Testis (tissue), 3 donors: ENCODE data around the gene GATA6. TPM values are rescaled to one million over a fixed set of nuclear protein-coding genes. Genes with fewer than 3 reads are reported as not detected.

ENCODE experiments used
- DNase-seq: peaks from one replicate; pipeline ENCODE4 v3.0.0-alpha.2; 2019
- H3K27ac ChIP-seq, 2 donors: fragments of 200-600 bp; sonication (generic); one replicate each; pipeline ENCODE4 v1.5.1; 2019
- H3K27me3 ChIP-seq: fragments of 200-600 bp; sonication (generic); one replicate; pipeline ENCODE4 v1.5.1; 2019
- H3K36me3 ChIP-seq: fragments of 200-600 bp; sonication (generic); one replicate; pipeline ENCODE4 v1.5.1; 2017; ENCODE audit warnings: low read depth; ENCODE audit errors: missing control alignments
- H3K4me1 ChIP-seq: fragments of 200-600 bp; sonication (generic); one replicate; pipeline ENCODE4 v1.5.1; 2019
- H3K4me3 ChIP-seq, 2 donors: fragments of 200-600 bp; sonication (generic); one replicate each; pipeline ENCODE4 v1.5.1; 2017 to 2019
- H3K9me3 ChIP-seq: fragments of 200-600 bp; sonication (generic); one replicate; pipeline ENCODE4 v1.5.1; 2017
- CTCF ChIP-seq, 3 experiments: fragments of 450-650 bp in 2 of 3; fragments of 200-600 bp in 1 of 3; sonication (generic) in 1 of 3; IDR thresholded peaks; one replicate each; pipeline ENCODE4 v1.5.1; 2016 to 2019; ENCODE audit warnings: antibody characterized with exemption in 3 of 3, mild to moderate bottlenecking in 2 of 3, moderate library complexity in 1 of 3
- POLR2A ChIP-seq: fragments of 450-650 bp; IDR thresholded peaks from one replicate; pipeline ENCODE4 v1.6.1; 2017; ENCODE audit warnings: antibody characterized with exemption, mild to moderate bottlenecking, moderate library complexity
- WGBS, 2 donors: methylation state at CpG; one replicate each; pipeline ENCODE4 v1.1.5; 2018; 5-methylcytosine and 5-hydroxymethylcytosine counted together
- intact Hi-C: fragments of 100-400 bp; cut with DNase I; formaldehyde crosslinking; loops from one replicate; pipeline ENCODE4 v1.15.1; 2023; ENCODE audit warnings: low total_unique reads
- polyA plus RNA-seq: library from polyadenylated mRNA; stranded (reverse); fragments of 350-450 nt; fragmentation: Illumina TruSeq; extraction: RNeasy Lipid Tissue Mini Kit (QIAGEN cat#74804); gene quantifications from one replicate; pipeline ENCODE4 v1.2.3, GENCODE V29; 2014; ENCODE audit warnings: low read depth, low replicate concordance; ENCODE audit not compliant: insufficient read depth
- small RNA-seq, 2 donors: library from RNA; depleted of rRNA; stranded (forward); fragments of <200 nt; gene quantifications; one replicate each; pipeline ENCODE3, GENCODE V24; 2016
- total RNA-seq, 2 donors: library from RNA; depleted of rRNA; stranded (reverse); fragments of >200 nt; gene quantifications; one replicate each; pipeline ENCODE4 v1.2.3, GENCODE V29; 2016

Gene GATA6
- total and polyA plus RNA-seq, 3 donors from 2014 or later = 13.8 to 54.6 (median 50.5) TPM

- H3K4me3 ChIP-seq = no peak overlapping the region
- TF ChIP-seq CTCF (IDR thresholded peaks at IDR 0.05) (no peak), POLR2A (no peak)
- WGBS, 2 donors = 92 to 93% methylated on average over 3 of the region's 3 CpGs
- intact Hi-C loops = no loop called here
- H3K4me1 ChIP-seq = no peaks in the 10 kb centered on the region
- no peak for DNase-seq
- no peak overlapping the region for H3K27ac ChIP-seq
- H3K27me3 ChIP-seq = no peaks in the 10 kb centered on the region
- H3K9me3 ChIP-seq = no peaks in the 10 kb centered on the region
- H3K36me3 ChIP-seq = no peaks in the 10 kb centered on the region
Observed at GRCh38 chr18:22243513-22243912, 74.1 kb downstream of the GATA6 start.

DNA sequence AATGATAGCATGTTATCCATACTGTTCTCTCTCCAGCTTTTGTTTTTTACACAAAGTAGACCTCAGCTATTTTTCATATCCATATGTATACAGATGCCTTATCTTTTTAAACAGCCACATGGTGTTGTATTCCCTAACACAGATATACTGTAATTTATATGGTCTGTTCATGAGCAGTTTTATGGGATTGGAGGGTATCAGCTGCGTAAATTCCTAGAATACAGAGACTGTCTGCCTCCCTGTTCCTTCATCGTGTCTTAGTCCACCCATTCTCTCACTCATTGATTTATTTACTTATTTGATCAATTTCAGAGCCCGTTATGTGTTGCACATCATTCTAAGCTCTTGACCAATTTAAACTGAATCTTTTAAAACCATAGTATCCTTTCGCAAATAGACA, 80.6 kb downstream of the GATA6 start:
- no peaks in the 10 kb centered on the region for H3K4me1 ChIP-seq
- H3K27me3 ChIP-seq = no peaks in the 10 kb centered on the region
- WGBS, 2 donors = 79 to 86% methylated on average over 4 of the region's 4 CpGs
- H3K27ac ChIP-seq = no peak overlapping the region
- intact Hi-C loops = no loop called here
- TF ChIP-seq CTCF (IDR thresholded peaks at IDR 0.05) = no peak
- TF ChIP-seq POLR2A = no peak
- no peaks in the 10 kb centered on the region for H3K9me3 ChIP-seq
- H3K36me3 ChIP-seq = no peaks in the 10 kb centered on the region
- H3K4me3 ChIP-seq = no peak overlapping the region
- DNase-seq = no peak

DNA sequence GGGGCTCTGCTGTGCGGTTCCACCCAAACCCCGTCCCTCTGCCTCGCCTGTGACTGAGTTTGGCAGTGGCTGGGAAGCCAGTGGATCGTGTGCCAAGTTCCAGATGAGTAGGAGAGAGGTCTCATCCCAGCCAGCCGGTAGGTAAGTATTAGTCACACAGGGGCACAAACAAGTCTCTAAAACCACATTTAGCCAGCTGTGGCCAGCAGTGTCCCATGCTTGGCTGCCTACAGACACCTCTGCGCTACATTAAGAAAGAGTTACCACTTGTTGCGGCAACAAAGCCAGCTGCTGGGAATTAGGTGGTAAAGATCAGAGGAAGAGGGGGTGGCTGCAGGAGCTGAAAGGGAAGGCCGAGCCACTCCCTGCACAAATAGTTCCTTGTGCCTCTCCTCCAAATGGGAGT, 81.2 kb downstream of the GATA6 start:
- Histone ChIP-seq H3K27ac (no peak overlapping the region), H3K27me3 (no peaks in the 10 kb centered on the region), H3K36me3 (no peaks in the 10 kb centered on the region), H3K9me3 (no peaks in the 10 kb centered on the region), H3K4me1 (no peaks in the 10 kb centered on the region), H3K4me3 (no peak overlapping the region)
- TF ChIP-seq CTCF (IDR thresholded peaks at IDR 0.05) (no peak), POLR2A (no peak)
- no peak for DNase-seq
- intact Hi-C loops = no loop called here
- WGBS, 2 donors = 69 to 74% methylated on average over 8 of the region's 8 CpGs

Small RNA genes within 50 kb of the gene (small RNA-seq; reads per million reads assigned to genes)
- gene RNU6-702P = 0 reads per million in 2 donors
- gene RNU6ATAC20P = 0 reads per million in 2 donors

Other genes with a start within 250 kb of the GATA6 start
- gene CTAGE1, start 248.3 kb downstream of the GATA6 start, total RNA-seq = 10 to 100 TPM in 1 of 2 donors, 1 to 10 TPM in 1; 4.2 to 19.6 TPM
- 5.2 TPM for gene CTAGE1, start 248.3 kb downstream of the GATA6 start, polyA plus RNA-seq